Liver (tissue), 9 donors: Measurements from ENCODE around the gene NAT9. TPM values are rescaled to one million over a fixed set of nuclear protein-coding genes. Genes with fewer than 3 reads are reported as not detected.

Experiments used
- DNase-seq: peaks from one replicate; pipeline ENCODE4 v3.0.0-alpha.2; 2017; ENCODE audit warnings: low spot score
- H3K27ac ChIP-seq, 2 donors: one replicate each; pipeline ENCODE4 v1.7.0; 2013; ENCODE audit warnings: inconsistent platforms in 2 of 2, low read length in 2 of 2, control low read depth in 1 of 2, low read depth in 1 of 2, mild to moderate bottlenecking in 1 of 2
- H3K27me3 ChIP-seq, 4 donors: one replicate each; pipeline versions ENCODE4 v1.6.1 to v1.7.0; 2013; ENCODE audit warnings: low read length in 3 of 4, inconsistent platforms in 1 of 4, mild to moderate bottlenecking in 1 of 4, moderate library complexity in 1 of 4; ENCODE audit not compliant: control insufficient read depth in 4 of 4, insufficient read depth in 4 of 4
- H3K36me3 ChIP-seq, 4 donors: one replicate each; pipeline versions ENCODE4 v1.6.1 to v1.7.0; 2013; ENCODE audit warnings: low read length in 3 of 4, mild to moderate bottlenecking in 3 of 4, low read depth in 1 of 4, moderate library complexity in 1 of 4; ENCODE audit not compliant: control insufficient read depth in 4 of 4, insufficient read depth in 3 of 4
- H3K4me1 ChIP-seq, 4 donors: one replicate each; pipeline versions ENCODE4 v1.6.1 to v1.7.0; 2013; ENCODE audit warnings: low read length in 3 of 4, mild to moderate bottlenecking in 3 of 4, moderate library complexity in 1 of 4; ENCODE audit not compliant: control insufficient read depth in 4 of 4, insufficient read depth in 4 of 4
- H3K4me3 ChIP-seq, 3 donors: one replicate each; pipeline versions ENCODE4 v1.6.1 to v1.7.0; 2013; ENCODE audit warnings: low read length in 3 of 3, control low read depth in 1 of 3, low read depth in 1 of 3, mild to moderate bottlenecking in 1 of 3
- H3K9ac ChIP-seq, 2 donors: one replicate each; pipeline ENCODE4 v1.7.0; 2013; ENCODE audit warnings: low read length in 2 of 2, mild to moderate bottlenecking in 2 of 2, moderate library complexity in 2 of 2, control low read depth in 1 of 2, low read depth in 1 of 2
- H3K9me3 ChIP-seq, 4 donors: one replicate each; pipeline versions ENCODE4 v1.6.1 to v1.7.0; 2013; ENCODE audit warnings: low read length in 3 of 4; ENCODE audit not compliant: control insufficient read depth in 4 of 4
- FOXA1 ChIP-seq: IDR thresholded peaks from 2 replicates; pipeline ENCODE4 v1.6.1; 2016; ENCODE audit warnings: antibody characterized with exemption
- GABPA ChIP-seq, 2 donors: IDR thresholded peaks in 1 of 2; conservative IDR thresholded peaks in 1 of 2; 2 replicates each; pipeline ENCODE4 v1.6.1; 2016; ENCODE audit warnings: antibody characterized with exemption in 2 of 2, mild to moderate bottlenecking in 1 of 2, moderate library complexity in 1 of 2
- HNF4G ChIP-seq: IDR thresholded peaks from 2 replicates; pipeline ENCODE4 v1.6.1; 2016; ENCODE audit warnings: antibody characterized with exemption
- RAD21 ChIP-seq, 2 donors: IDR thresholded peaks; 2 replicates each; pipeline ENCODE4 v1.6.1; 2016; ENCODE audit warnings: antibody characterized with exemption in 2 of 2, mild to moderate bottlenecking in 2 of 2
- RXRA ChIP-seq, 2 donors: IDR thresholded peaks; 2 replicates each; pipeline ENCODE4 v1.6.1; 2017 to 2018; ENCODE audit warnings: antibody characterized with exemption in 2 of 2, mild to moderate bottlenecking in 1 of 2
- SP1 ChIP-seq: IDR thresholded peaks from 2 replicates; pipeline ENCODE4 v1.6.1; 2018; ENCODE audit warnings: antibody characterized with exemption, mild to moderate bottlenecking
- TAF1 ChIP-seq: conservative IDR thresholded peaks from 2 replicates; pipeline ENCODE4 v1.6.1; 2016; ENCODE audit warnings: antibody characterized with exemption, mild to moderate bottlenecking
- YY1 ChIP-seq: IDR thresholded peaks from 2 replicates; pipeline ENCODE4 v1.6.1; 2016; ENCODE audit warnings: antibody characterized with exemption, mild to moderate bottlenecking
- WGBS: extraction: QIAGEN DNeasy Blood & Tissue Kit; methylation state at CpG from one replicate; pipeline ENCODE4 v1.1.7; 2013; 5-methylcytosine and 5-hydroxymethylcytosine counted together
- polyA plus RNA-seq, 2 donors: library from polyadenylated mRNA; stranded (reverse) in 1 of 2; unstranded in 1 of 2; fragments of 200-250 nt in 1 of 2; fragments of >200 nt in 1 of 2; fragmentation: Nextera tagmentation in 1 of 2; extraction: Ambion mirVana in 1 of 2; gene quantifications; one replicate each; pipeline versions ENCODE4 v1.2.1 to v1.2.3, GENCODE V29; 2013 to 2015
- total RNA-seq, 2 donors: library from RNA; depleted of rRNA; stranded (reverse); fragments of >200 nt; gene quantifications; one replicate each; pipeline ENCODE4 v1.2.3, GENCODE V29; 2014
- TF ChIP-seq, protein P1 (sequence below): IDR thresholded peaks from 2 replicates; pipeline ENCODE4 v1.6.1; 2016; ENCODE audit warnings: antibody characterized with exemption
- TF ChIP-seq, protein P2 (sequence below): IDR thresholded peaks from 2 replicates; pipeline ENCODE4 v1.6.1; 2016; ENCODE audit warnings: antibody characterized with exemption
- TF ChIP-seq, protein P3 (sequence below): fragments of 150-350 bp; IDR thresholded peaks from 2 replicates; pipeline ENCODE4 v1.5.1; 2017; ENCODE audit warnings: improper control_type of control experiment, low read depth, low read length; ENCODE audit not compliant: missing input control
- TF ChIP-seq, protein P4 (sequence below): IDR thresholded peaks from 2 replicates; pipeline ENCODE4 v1.6.1; 2016; ENCODE audit warnings: antibody characterized with exemption
- TF ChIP-seq, protein P5 (sequence below): IDR thresholded peaks from 2 replicates; pipeline ENCODE4 v1.6.1; 2016; ENCODE audit warnings: antibody characterized with exemption, mild to moderate bottlenecking
- donor health status: healthy.
- donor health status: healthy.
- donor health status: healthy.
- donor health status: healthy.
- donor health status: healthy.

NAT9 gene
- total and polyA plus RNA-seq, 4 donors = 8.1 to 25.5 (median 17.1) TPM

DNA sequence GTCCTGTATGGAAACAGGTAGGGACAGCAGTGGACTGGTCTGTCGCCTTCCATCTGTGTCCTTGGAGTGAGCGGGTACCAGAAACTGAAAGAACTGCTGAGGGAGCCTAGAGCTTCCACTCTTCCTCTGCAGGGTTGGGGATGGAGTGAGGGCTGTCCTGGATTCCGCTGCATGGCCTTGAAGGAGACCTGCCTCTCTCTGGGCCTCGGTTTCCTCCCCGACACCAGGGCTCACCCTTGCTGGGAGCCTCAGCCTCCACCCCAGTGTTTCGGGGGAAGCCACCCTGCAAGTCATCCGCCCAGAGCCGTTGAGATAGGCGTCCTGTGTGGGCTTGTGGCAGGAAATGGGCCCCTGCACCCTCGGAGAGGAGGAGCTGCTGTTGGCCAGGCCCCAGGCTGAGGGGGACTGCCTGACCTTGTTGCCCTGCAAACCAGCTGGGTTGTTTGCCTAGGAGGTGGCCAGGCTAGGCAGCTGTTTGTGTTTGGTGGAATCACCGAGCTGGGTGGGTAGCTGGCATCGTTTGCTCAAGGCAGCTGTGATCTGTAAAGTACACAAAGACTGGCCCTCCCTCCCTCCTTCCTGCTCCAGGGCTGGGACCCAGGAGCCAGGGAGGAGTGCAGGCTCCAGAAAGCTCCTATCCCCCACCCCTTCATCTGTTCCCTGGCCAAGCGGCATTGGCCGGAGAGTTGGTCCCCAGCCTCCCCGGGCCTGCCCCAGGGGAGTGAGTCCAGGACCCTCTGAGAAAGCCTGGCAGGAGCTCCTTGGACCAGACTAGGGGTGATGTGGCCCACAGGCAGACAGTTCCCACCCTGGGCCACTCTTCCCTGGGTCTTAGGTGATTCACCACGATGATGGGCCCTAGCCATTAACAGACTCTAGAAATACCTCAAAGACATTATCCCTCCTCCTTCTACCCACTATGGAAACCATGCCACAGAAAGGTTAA, 37.8 kb downstream of the NAT9 start:
- Histone ChIP-seq H3K36me3 (no peaks in the 10 kb centered on the region), H3K27ac (no peak overlapping the region), H3K27me3 (no peaks in the 10 kb centered on the region), H3K9me3 (no peaks in the 10 kb centered on the region), H3K4me1 (peaks cover 11 to 36% (median 23%) of the 10 kb centered on the region in 4 donors), H3K9ac (peak overlapping the region in 1 of 2 donors; percentile 8), H3K4me3 (peak overlapping the region in 2 of 3 donors; percentile 65)
- no peak for DNase-seq
- WGBS = 43% methylated on average over 16 of the region's 16 CpGs
- no peak for TF ChIP-seq TAF1
- TF ChIP-seq SP1 = no peak
- no peak for TF ChIP-seq GABPA (IDR thresholded peaks at IDR 0.05 in 1 of 2, conservative IDR thresholded peaks at IDR 0.05 in 1 of 2)
- no peak for TF ChIP-seq YY1
- TF ChIP-seq, protein P1, sequence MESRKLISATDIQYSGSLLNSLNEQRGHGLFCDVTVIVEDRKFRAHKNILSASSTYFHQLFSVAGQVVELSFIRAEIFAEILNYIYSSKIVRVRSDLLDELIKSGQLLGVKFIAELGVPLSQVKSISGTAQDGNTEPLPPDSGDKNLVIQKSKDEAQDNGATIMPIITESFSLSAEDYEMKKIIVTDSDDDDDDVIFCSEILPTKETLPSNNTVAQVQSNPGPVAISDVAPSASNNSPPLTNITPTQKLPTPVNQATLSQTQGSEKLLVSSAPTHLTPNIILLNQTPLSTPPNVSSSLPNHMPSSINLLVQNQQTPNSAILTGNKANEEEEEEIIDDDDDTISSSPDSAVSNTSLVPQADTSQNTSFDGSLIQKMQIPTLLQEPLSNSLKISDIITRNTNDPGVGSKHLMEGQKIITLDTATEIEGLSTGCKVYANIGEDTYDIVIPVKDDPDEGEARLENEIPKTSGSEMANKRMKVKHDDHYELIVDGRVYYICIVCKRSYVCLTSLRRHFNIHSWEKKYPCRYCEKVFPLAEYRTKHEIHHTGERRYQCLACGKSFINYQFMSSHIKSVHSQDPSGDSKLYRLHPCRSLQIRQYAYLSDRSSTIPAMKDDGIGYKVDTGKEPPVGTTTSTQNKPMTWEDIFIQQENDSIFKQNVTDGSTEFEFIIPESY = no peak
- no peak for TF ChIP-seq HNF4G
- TF ChIP-seq FOXA1 = no peak
- TF ChIP-seq RXRA (IDR thresholded peaks at IDR 0.05) = no peak

DNA sequence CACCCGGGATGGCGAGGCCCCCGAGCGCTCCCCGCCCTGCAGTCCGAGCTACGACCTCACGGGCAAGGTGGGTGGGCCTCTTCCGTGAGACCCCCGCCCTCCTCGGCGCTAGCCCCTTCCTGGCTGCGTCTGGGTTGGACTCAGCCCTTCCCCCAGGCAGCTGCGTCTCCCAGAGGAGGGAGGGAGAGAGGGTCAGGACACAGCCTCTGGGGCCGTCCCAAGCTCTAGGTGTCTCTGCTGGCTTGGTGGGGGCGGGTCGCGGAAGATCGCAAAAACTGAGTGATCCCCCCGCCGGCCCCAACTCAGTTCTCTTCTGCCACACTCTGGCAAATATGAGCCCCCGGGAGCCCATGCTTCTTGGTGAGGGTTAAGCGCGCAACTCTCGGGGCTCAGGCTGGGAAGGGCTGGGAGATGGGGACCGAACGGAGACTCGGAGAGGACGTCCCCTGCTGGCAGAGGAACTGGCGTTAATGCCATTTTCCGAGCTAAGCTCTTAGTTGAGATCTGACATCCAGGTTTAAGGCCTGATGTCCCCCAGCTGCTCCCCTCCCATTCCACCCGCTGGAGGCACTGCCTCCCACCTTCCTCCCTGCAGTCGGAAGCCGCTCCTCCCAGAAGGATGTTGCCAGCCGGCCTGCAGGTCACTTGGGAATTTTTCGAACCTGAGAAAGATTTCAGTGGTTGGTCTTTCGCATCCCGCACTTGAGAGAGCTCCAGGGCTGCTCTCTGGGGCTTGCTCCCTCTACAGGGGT, 38.7 kb downstream of the NAT9 start:
- Histone ChIP-seq H3K9me3 (no peaks in the 10 kb centered on the region), H3K27me3 (no peaks in the 10 kb centered on the region), H3K36me3 (no peaks in the 10 kb centered on the region), H3K4me1 (peaks cover 11 to 36% (median 23%) of the 10 kb centered on the region in 4 donors), H3K27ac (peak overlapping the region; percentile 84 to 88), H3K4me3 (peak overlapping the region; percentile 54 to 65 (median 65)), H3K9ac (peak overlapping the region; percentile 8 to 46)
- DNase-seq = no peak
- TF ChIP-seq, protein P2, sequence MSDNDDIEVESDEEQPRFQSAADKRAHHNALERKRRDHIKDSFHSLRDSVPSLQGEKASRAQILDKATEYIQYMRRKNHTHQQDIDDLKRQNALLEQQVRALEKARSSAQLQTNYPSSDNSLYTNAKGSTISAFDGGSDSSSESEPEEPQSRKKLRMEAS = no peak
- TF ChIP-seq, protein P3, sequence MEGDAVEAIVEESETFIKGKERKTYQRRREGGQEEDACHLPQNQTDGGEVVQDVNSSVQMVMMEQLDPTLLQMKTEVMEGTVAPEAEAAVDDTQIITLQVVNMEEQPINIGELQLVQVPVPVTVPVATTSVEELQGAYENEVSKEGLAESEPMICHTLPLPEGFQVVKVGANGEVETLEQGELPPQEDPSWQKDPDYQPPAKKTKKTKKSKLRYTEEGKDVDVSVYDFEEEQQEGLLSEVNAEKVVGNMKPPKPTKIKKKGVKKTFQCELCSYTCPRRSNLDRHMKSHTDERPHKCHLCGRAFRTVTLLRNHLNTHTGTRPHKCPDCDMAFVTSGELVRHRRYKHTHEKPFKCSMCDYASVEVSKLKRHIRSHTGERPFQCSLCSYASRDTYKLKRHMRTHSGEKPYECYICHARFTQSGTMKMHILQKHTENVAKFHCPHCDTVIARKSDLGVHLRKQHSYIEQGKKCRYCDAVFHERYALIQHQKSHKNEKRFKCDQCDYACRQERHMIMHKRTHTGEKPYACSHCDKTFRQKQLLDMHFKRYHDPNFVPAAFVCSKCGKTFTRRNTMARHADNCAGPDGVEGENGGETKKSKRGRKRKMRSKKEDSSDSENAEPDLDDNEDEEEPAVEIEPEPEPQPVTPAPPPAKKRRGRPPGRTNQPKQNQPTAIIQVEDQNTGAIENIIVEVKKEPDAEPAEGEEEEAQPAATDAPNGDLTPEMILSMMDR = peak; percentile 36
- TF ChIP-seq, protein P4, sequence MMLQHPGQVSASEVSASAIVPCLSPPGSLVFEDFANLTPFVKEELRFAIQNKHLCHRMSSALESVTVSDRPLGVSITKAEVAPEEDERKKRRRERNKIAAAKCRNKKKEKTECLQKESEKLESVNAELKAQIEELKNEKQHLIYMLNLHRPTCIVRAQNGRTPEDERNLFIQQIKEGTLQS = no peak
- TF ChIP-seq, protein P5, sequence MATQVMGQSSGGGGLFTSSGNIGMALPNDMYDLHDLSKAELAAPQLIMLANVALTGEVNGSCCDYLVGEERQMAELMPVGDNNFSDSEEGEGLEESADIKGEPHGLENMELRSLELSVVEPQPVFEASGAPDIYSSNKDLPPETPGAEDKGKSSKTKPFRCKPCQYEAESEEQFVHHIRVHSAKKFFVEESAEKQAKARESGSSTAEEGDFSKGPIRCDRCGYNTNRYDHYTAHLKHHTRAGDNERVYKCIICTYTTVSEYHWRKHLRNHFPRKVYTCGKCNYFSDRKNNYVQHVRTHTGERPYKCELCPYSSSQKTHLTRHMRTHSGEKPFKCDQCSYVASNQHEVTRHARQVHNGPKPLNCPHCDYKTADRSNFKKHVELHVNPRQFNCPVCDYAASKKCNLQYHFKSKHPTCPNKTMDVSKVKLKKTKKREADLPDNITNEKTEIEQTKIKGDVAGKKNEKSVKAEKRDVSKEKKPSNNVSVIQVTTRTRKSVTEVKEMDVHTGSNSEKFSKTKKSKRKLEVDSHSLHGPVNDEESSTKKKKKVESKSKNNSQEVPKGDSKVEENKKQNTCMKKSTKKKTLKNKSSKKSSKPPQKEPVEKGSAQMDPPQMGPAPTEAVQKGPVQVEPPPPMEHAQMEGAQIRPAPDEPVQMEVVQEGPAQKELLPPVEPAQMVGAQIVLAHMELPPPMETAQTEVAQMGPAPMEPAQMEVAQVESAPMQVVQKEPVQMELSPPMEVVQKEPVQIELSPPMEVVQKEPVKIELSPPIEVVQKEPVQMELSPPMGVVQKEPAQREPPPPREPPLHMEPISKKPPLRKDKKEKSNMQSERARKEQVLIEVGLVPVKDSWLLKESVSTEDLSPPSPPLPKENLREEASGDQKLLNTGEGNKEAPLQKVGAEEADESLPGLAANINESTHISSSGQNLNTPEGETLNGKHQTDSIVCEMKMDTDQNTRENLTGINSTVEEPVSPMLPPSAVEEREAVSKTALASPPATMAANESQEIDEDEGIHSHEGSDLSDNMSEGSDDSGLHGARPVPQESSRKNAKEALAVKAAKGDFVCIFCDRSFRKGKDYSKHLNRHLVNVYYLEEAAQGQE = no peak
- peak; percentile 54 to 56 for TF ChIP-seq RAD21 (IDR thresholded peaks at IDR 0.05)
- WGBS = 3% methylated on average over 38 of the region's 38 CpGs
